Endothelial cell of umbilical vein (primary cell): ENCODE measurements around the gene DCAF6. TPM values are rescaled to one million over a fixed set of nuclear protein-coding genes. Genes with fewer than 3 reads are reported as not detected.
A peak's percentile ranks its signal among the peaks of the same experiment; 100 is the strongest.

Experiments
- BruUV-seq: library from RNA; stranded (reverse); fragments of 400-500 nt; replicated peaks from 2 replicates; lab custom pipeline; 2021; lab: Mats Ljungman, UMichigan
- CTCF ChIA-PET: fragments of 300-600, 350-600 bp; sonication (Branson Sonifier 250); formaldehyde crosslinking; loops from one replicate; lab custom pipeline; 2021; ENCODE audit warnings: antibody characterized with exemption, inconsistent platforms; lab: Charles Lee
- POLR2A ChIA-PET: fragments of 300-600, 350-600 bp; sonication (Branson Sonifier 250); formaldehyde crosslinking; loops from one replicate; lab custom pipeline; 2021; ENCODE audit warnings: antibody characterized with exemption, inconsistent platforms; lab: Charles Lee
- DNase-seq: peaks from one replicate; pipeline ENCODE4 v3.0.0-alpha.2; 2011; ENCODE audit warnings: low read depth, low spot score
- FAIRE-seq: peaks from 2 replicates; lab custom pipeline; 2011; peaks lifted over from hg19 to GRCh38; lab: Jason Lieb, UNC
- H2AFZ ChIP-seq: 2 replicates; pipeline ENCODE4 v1.6.0; 2012; ENCODE audit warnings: low read depth, low read length, control low read depth, inconsistent platforms
- H3K27ac ChIP-seq: 2 replicates; pipeline ENCODE4 v1.5.1; 2011; ENCODE audit warnings: low read depth, mild to moderate bottlenecking, control low read depth, low read length, moderate library complexity; ENCODE audit not compliant: insufficient read depth
- H3K27me3 ChIP-seq, 2 experiments: 2 replicates each; pipeline versions ENCODE4 v1.6.0 to v1.6.1; 2011; ENCODE audit warnings: low read length in 2 of 2, mixed read lengths in 1 of 2; ENCODE audit not compliant: control insufficient read depth in 2 of 2, insufficient read depth in 2 of 2
- H3K36me3 ChIP-seq, 2 experiments: 2 replicates in 1 of 2; 3 replicates in 1 of 2; pipeline ENCODE4 v1.5.1; 2011; ENCODE audit warnings: low read length in 2 of 2, mild to moderate bottlenecking in 1 of 2, moderate library complexity in 1 of 2; ENCODE audit not compliant: control insufficient read depth in 2 of 2, insufficient read depth in 2 of 2; ENCODE audit errors: extremely low read depth in 1 of 2
- H3K4me1 ChIP-seq: 3 replicates; pipeline ENCODE4 v1.5.1; 2011; ENCODE audit warnings: mild to moderate bottlenecking, low read length; ENCODE audit not compliant: control insufficient read depth, insufficient read depth; ENCODE audit errors: extremely low read depth
- H3K4me2 ChIP-seq: 2 replicates; pipeline ENCODE4 v1.6.1; 2011; ENCODE audit warnings: low read length, control low read depth, mixed read lengths; ENCODE audit not compliant: insufficient read depth
- H3K4me3 ChIP-seq, 3 experiments: fragments of 200-600 bp in 1 of 3; sonication (generic), shearing (Covaris generic) in 1 of 3; replicated peaks in 1 of 3; 2 replicates each; pipeline ENCODE4 v1.5.1; 2011 to 2016; ENCODE audit warnings: control low read depth in 3 of 3, low read length in 3 of 3, mild to moderate bottlenecking in 2 of 3, inconsistent platforms in 1 of 3, low read depth in 1 of 3, moderate library complexity in 1 of 3; ENCODE audit not compliant: insufficient read depth in 1 of 3
- H3K79me2 ChIP-seq: 2 replicates; pipeline ENCODE4 v1.6.0; 2012; ENCODE audit warnings: low read length, inconsistent platforms; ENCODE audit not compliant: control insufficient read depth, insufficient read depth
- H3K9ac ChIP-seq: replicated peaks from 2 replicates; pipeline ENCODE3; 2011; ENCODE audit warnings: low read length, control low read depth; ENCODE audit not compliant: insufficient read depth; ENCODE audit errors: extremely low read depth
- H3K9me1 ChIP-seq: replicated peaks from 3 replicates; pipeline ENCODE4 v1.6.0; 2011; ENCODE audit warnings: mild to moderate bottlenecking, low read length; ENCODE audit not compliant: control insufficient read depth, insufficient read depth; ENCODE audit errors: extremely low read depth
- H3K9me3 ChIP-seq: replicated peaks from 2 replicates; pipeline ENCODE4 v1.5.1; 2012; ENCODE audit warnings: low read length, inconsistent platforms; ENCODE audit not compliant: control insufficient read depth, insufficient read depth
- H4K20me1 ChIP-seq: replicated peaks from 2 replicates; pipeline ENCODE3; 2011; ENCODE audit warnings: mild to moderate bottlenecking, low read length; ENCODE audit not compliant: control insufficient read depth, insufficient read depth; ENCODE audit errors: extremely low read depth
- EZH2 ChIP-seq: IDR thresholded peaks from 2 replicates; pipeline ENCODE4 v1.6.1; 2012; ENCODE audit warnings: borderline replicate concordance, low read depth, mild to moderate bottlenecking, moderate library complexity, low read length, inconsistent platforms; ENCODE audit not compliant: severe bottlenecking
- MYC ChIP-seq: IDR thresholded peaks from one replicate; pipeline ENCODE4 v1.6.1; 2011; ENCODE audit warnings: mild to moderate bottlenecking, low read depth, low read length
- POLR2AphosphoS5 ChIP-seq: IDR thresholded peaks from 2 replicates; pipeline ENCODE4 v1.6.1; 2012; ENCODE audit warnings: low read depth, mild to moderate bottlenecking, control low read depth, low read length, moderate library complexity; ENCODE audit not compliant: insufficient read depth
- dilution Hi-C: fragments of 300-500 bp; cut with MboI; formaldehyde crosslinking; loops from one replicate; pipeline ENCODE4 v1.15.0; 2019; ENCODE audit warnings: low sequenced_read_pairs; ENCODE audit not compliant: extremely low pct_ligation_motif_present
- intact Hi-C: fragments of 100-400 bp; cut with micrococcal nuclease; formaldehyde crosslinking; loops from one replicate; pipeline ENCODE4 v1.10.0; 2022
- polyA plus RNA-seq, 4 experiments: library from polyadenylated mRNA; depleted of rRNA in 3 of 4; stranded (reverse) in 3 of 4; unstranded in 1 of 4; fragments of >200 nt; gene quantifications; 2 replicates each; pipeline versions ENCODE4 v1.2.1 to v1.2.3, GENCODE V29; 2011 to 2012; ENCODE audit warnings: missing spikeins in 1 of 4
- total RNA-seq: library from RNA; stranded (reverse); gene quantifications from 2 replicates; pipeline ENCODE4 v1.2.3, GENCODE V29; 2021
- TF ChIP-seq, protein P1 (sequence below), 2 donors: IDR thresholded peaks; 1 replicate in 1 of 2; 2 replicates in 1 of 2; pipeline ENCODE4 v1.5.1; 2011; ENCODE audit warnings: low read length in 2 of 2, mild to moderate bottlenecking in 2 of 2, moderate library complexity in 2 of 2, control low read depth in 1 of 2, inconsistent platforms in 1 of 2, low read depth in 1 of 2; ENCODE audit not compliant: insufficient read depth in 1 of 2; ENCODE audit errors: extremely low read depth in 1 of 2

DCAF6 gene
- total and polyA plus RNA-seq, 2 donors (not counting 3 experiments of a cell fraction or from before 2014, with no cell fraction given): 28.6 to 39.4 TPM

DNA sequence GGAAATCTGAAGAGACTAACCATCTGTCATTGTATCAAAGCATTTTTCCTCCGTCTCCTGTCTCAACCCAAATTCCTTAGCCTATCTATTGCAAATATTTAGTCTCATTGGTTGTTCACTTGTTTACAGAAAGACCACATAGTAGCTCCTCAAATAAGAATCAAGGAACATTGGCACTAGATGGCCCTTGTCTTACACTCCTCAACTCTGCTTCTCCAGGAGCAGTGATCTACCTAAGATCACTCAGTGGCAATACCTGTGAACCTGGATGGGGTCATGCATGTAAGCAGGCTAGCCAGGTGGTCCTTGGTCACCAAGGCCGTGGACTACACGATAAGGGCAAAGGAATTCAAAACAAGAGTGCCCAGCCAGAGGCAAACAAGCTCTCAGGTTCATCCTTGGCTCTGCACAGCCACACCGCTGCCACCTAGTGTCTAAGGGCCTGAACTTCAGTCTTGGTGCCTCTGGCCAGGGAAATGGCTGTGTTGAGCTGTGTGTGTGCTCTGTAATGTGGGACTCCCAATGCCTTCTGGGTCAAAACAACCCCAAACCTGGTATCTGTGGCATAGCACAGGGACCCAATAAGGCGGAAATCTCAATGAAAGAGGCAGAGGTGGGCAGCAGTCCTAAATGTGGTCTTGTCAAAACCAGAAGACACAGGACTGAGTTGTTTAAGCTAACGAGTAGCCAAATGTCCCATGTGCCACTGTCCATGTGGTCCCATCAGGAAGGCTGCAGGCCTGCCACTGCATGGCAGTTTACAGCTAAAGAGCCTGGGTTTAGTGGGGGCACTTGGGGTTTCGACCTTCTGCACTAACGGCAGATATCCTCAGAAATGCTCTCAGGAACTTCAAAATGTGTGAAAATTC, 145.8 kb downstream of the DCAF6 start:
- Histone ChIP-seq H4K20me1 (no peaks in the 10 kb centered on the region), H3K27ac (peak overlapping the region; percentile 23), H3K4me1 (peaks cover 5% of the 10 kb centered on the region), H3K4me3 (no peak overlapping the region), H3K4me2 (no peak overlapping the region), H3K79me2 (no peaks in the 10 kb centered on the region), H3K36me3 (peaks cover 0 to 12% of the 10 kb centered on the region in 2 experiments), H3K9me3 (no peaks in the 10 kb centered on the region), H3K27me3 (no peaks in the 10 kb centered on the region), H3K9ac (no peak overlapping the region), H3K9me1 (no peaks in the 10 kb centered on the region), H2AFZ (no peak overlapping the region)
- TSS peak; percentile 4 for BruUV-seq
- dilution Hi-C loops: no loop called here
- ChIA-PET POLR2A (interaction anchor here (1.1 kb wide), 1 partner anchor 146 kb away, joined by 4 read pairs; the partner anchor contains the start of gene DCAF6), CTCF (interaction anchor here (0.6 to 3.2 kb wide), 75 partner anchors 10 to 527 kb away, joined by 3 to 49 read pairs (median 5); partner anchors contain the start of genes DCAF6, GPR161, MPC2 and MPZL1)
- intact Hi-C loops: loop anchor here (1.0 to 5.0 kb wide), 7 partner anchors 55 to 481 kb away; partner anchors contain the start of genes DCAF6, GPR161 and MPZL1
- TF ChIP-seq, protein P1, sequence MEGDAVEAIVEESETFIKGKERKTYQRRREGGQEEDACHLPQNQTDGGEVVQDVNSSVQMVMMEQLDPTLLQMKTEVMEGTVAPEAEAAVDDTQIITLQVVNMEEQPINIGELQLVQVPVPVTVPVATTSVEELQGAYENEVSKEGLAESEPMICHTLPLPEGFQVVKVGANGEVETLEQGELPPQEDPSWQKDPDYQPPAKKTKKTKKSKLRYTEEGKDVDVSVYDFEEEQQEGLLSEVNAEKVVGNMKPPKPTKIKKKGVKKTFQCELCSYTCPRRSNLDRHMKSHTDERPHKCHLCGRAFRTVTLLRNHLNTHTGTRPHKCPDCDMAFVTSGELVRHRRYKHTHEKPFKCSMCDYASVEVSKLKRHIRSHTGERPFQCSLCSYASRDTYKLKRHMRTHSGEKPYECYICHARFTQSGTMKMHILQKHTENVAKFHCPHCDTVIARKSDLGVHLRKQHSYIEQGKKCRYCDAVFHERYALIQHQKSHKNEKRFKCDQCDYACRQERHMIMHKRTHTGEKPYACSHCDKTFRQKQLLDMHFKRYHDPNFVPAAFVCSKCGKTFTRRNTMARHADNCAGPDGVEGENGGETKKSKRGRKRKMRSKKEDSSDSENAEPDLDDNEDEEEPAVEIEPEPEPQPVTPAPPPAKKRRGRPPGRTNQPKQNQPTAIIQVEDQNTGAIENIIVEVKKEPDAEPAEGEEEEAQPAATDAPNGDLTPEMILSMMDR (IDR thresholded peaks at IDR 0.05; ENCODE audit: extremely low read depth in 1 of 2, insufficient read depth in 1 of 2, low read depth in 1 of 2, low read length in 2 of 2): peak; percentile 94 to 96
- TF ChIP-seq MYC (no peak), POLR2AphosphoS5 (peak; percentile 16), EZH2 (no peak)
- DNase-seq (peak; percentile 81), FAIRE-seq (peak; percentile 98)
